GM19035 (cell line): ENCODE measurements around the gene CPTP.
"Not testable (repeated sequence)": the region's sequence is repeated elsewhere in the genome, so short reads cannot be mapped to it uniquely, and the experiment has no call there.

ENCODE experiments used
- ATAC-seq: cut with Tn5 transposase; IDR thresholded peaks from one replicate; pipeline ENCODE4 v1.9.1; 2021; ENCODE audit not compliant: unreplicated experiment

The CPTP gene

DNA sequence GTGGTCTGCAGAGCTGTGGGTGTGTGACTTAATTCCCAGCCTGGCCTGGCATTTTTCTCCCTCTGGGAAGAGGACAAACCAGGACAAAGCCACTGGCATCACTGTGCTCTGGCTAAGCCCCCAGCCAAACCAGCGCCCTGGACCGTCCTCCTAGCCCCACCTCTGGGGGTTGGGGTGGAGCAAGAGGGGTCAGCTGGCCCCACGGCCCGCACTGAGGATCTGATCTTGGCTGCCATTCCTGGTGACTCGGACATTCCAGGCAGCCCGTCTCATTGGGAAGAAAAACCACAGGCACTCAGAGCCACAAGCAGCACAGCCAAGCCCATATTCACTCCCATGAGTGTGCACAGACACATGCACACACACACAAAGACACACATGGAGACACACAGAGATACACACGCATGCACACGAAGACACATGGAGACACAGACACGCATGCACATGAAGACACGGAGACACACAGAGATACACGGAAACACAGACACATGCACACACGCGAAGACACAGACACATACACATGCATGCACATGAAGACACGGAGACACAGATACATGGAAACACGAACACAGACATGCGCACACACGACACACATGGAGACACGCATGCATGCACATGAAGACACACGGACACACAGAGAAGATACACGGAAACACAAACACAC lies 36.0 kb downstream of the CPTP start:
- no peak for ATAC-seq

DNA sequence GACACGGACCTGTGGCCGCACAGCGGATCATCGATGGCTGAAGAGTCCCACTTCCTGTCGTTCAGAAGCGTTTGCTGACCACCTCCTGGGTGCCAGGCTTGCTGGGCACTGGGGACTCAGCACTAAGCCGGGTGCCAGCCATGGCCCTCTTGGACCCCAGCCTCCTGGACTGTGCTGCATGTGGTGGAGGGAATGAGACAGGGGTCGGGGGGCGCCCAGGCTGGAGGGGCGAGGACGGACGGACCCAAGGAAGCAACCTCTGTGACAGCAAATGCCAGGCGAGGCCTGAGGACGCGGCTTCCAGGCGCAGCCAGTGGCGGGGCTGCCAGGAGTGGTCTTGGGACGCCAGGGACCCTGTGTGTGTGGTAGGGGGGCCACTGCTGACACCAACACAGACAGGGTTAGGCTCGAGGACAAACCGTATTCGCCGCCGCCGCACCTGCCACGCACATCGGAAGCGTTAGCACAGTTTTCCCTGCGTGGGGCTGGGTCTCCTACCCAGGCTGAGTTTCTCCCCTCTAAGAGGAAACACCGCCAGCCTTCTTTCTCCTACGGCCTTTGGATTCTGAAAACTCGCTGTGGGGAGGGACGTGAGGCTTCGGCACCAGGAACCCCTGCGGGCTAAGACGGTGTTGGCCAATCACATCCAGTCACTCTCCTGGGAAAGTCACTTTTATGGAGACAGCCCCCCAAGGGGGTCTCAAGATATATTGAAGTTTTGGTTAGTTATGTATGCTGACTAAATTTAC lies 36.8 kb downstream of the CPTP start:
- ATAC-seq: no peak

DNA sequence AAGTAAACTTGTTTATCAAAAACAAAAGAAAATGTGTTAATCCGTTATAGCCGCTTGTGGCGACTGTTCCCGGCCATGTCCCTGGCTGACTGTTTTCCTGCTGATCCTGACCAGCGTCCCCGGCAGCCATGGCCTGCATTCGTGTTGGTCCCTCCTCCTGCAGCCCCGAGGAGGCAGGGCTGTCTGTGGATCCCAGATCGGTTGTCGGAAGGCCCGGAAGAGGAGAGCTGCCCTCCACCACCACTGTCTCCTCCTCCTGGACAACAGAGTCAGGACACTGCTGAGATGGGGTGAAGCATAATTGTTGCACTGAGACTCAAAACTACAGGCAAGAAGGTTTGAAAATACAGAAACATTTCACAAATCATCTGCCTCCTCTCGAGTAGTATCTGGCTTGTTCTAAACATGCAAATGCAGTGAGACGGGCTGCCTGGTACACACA lies 37.4 kb downstream of the CPTP start:
- no peak for ATAC-seq

DNA sequence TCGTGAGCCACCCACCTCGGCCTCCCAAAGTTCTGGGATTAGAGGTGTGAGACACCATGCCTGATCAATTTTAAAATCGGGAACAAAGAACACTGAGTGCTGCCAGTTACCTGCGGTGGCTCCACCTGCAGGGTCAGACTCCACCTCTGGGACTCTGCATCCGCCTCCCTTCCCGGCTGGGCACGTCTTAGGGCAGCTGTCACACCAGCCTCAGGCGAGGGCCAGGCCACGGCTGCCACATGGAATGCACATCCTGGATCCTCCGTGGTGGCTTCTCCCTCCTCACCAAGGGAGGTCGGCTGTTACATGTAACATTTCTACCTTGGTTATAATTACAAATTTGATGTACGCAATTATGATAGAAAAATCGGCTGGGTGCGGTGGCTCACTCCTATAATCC lies 39.7 kb downstream of the CPTP start:
- no peak for ATAC-seq

DNA sequence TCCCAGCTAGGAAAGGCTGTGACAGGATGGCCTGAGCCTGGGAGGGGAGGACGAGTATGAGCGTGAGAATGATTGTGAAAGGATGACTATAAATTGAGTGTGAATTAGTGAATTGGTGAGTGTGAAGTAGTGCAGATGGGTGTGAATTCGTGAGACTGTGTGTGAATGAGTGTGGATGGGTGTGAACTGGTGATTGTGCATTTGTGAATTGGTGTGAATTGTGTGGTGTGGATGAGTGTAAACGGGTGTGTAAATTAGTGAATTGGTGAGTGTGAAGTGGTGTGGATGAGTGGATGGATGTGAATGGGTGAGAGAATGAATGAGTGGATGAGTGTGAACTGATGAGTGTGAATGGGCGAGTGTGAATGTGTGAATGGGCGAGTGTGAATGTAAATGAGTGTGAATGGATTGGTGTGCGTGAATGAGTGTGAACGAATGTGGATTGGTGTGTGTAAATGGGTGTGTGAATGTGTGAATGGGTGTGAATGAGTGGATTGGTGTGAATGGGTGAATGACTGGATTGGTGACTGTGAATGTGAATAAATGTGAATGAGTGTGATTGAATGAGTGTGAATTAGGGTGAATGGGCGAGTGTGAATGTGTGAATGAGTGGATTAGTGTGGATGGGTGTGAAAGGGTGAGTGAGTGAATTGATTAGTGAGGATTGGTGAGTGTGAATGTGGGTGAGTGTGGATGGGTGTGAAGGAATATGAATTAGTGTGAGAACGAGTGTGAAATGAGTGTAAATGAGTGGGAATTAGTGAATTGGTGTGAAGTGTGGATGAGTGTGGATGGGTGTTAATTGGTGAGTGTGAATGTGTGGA lies 41.5 kb downstream of the CPTP start:
- no peak for ATAC-seq

DNA sequence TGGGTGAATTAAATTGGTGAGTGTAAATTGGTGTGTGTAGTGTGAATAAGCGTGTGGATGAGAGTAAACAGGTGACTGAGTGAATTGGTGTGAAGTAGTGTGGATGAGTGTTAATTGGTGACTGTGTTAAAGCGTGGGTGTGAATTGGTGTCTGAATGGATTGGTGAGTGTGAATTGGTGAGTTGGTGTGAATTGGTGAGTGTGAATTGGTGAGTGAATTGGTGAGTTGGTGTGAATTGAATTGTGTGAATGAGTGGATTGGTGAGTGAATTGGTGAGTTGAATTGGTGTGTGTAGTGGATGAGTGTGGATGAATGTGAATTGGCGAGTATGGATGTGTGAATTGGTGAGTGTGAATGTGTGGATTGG lies 42.1 kb downstream of the CPTP start:
- no peak for ATAC-seq

DNA sequence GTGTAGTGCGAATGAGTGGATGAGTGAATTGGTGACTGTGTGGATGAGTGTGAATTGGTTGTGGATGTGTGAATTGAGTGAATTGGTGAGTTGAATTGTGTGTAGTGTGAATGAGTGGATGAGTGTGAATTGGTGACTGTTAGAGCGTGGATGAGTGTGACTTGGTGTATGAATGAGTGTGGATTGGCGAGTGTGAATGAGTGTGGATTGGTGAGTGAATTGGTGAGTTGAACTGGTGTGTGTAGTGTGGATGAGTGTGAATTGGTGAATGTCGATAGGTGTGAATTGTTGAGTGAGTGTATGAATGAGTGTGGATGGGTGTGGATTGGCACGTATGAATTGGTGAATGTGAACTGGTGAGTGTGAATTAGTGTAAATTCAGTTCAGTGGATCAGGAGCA lies 42.7 kb downstream of the CPTP start:
- ATAC-seq: no peak

DNA sequence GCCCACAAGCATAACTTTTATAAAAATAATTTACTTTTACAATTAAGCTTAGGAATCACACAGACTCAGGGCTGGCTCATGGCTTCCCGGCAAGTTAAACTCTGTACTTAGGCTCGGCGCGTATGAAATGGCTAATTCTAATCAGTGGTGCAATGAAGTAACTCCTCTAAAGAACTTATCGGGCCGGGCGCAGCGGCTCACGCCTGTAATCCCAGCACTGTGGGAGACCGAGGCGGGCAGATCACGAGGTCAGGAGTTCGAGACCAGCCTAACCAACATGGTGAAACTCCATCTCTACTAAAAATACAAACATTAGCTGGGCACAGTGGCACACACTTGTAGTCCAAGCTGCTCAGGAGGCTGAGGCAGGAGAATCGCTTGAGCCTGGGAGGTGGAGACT lies 45.5 kb downstream of the CPTP start:
- ATAC-seq: not testable (repeated sequence)

DNA sequence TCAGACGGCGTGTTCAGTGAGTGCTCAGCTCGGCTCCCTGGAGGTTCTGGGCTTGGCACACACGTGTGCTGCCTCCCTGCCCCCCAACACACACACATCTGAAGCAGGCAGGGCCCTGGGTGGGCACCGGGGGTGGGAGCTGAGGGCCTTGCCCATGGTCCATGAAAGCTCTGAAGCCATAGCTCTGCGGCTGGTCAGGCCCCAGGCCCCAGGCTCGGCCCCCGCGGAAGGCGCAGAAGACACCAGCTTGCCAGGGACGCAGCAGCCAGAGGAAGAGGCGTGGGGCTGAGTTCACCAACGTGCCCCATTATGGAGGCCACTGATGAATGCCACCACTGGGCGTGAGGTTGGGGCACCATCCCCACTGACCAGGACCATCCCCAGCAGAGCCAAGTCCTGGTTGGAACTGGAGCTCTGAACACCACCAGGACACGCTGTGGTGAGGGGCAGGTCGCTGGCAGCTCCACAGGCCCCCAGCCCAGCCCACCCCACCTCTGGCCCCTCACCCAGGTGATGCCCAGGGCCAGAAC lies 46.2 kb downstream of the CPTP start:
- no peak for ATAC-seq

DNA sequence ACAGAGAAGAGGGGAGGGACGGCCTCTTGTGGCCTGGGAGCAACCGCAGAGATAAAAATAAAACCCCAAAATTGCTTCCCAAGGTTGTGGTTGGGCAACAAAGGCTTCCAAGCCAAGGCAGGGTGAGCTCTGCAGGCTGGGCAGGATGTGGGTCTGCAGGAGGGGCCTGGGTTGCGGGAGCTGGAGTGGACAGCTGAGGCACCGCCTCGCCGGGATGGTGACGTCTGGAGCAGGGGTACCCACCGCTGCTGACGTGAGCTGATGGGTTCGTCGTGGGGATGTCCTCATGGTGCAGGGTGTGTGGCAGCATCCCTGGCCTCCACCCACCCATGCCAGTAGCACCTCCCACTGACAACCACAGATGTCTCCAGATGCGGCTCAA lies 46.8 kb downstream of the CPTP start:
- ATAC-seq: no peak

DNA sequence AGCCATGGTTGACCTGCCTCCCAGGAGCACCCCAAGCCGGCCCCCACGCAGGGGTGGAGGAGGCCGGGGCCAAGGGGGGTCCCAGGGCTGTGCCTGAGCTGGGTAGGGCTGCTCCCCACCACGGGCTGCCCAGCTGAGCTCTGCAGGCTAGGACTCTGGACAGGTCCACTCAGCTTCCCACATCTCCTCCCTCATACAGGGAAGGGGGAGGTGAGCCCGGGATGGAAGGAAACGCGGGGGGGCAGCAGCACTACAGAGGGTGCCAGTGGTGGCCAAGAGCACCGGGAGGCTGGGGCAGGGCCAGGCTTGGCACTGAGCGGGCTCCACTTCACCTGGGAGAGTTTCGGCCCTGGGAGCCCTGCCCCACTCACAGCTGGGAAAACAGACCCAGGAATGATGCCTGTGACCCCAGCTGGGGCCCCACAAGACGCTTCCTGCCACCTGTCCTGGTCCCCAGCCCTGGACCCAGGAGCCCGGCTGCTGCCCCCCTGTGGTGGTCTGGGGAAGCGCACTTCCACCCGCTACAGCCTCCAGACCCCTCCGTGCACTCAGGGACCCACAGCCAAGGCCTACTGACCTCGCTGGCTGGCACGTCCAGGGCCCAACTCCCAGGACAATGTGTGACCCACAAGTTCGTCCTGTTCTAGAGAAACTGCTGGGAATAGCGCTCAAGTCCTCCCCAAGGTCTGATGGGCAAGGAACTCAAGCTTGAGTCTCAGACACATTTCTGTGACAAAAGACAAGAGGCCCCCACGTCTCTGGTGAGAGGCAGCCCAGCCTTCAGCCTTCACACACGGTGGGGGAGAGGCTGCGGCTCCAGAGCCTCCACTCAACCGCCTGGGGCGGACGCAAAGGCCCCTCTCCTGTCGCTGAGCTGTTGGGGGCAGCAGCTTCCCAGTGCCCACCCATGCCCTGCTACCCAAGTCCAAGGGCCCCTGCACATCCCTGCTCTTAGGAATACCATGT lies 47.4 kb downstream of the CPTP start:
- no peak for ATAC-seq

DNA sequence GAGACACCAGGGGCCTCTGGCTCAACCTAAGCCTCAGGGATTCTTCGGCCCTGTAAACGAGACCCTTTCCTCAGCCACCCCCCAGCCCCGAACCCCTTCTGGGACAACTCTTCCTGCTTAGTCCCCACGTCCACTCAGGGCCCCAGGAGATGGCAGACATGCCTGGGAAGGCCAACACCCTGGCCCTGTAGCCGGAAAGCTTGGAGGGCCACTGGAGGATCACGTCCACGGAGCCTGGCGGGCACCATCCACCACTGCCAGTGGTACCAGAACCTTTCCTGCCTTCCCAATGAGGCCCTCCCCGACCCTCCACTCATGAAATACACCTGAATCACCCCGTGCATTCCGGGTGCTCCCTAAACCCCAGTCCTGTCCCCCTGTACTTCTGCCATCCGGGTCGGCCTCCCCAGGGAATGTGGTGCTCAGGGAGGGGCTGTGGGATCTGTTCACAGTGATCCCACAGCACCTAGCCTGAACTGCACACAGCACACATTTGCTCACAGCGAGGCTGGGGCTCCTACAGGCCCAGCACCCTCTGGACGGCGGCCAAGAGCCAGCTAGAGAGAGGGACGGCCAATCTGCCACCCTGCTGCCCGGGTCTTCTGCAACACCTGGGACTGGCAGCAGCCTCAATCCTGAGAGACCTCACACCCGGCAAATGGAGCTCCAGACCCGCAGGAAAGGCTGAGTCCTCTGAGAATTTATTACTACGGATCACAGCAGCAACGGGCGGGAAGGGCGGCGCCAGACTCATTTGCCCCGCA lies 48.6 kb downstream of the CPTP start:
- ATAC-seq: no peak

DNA sequence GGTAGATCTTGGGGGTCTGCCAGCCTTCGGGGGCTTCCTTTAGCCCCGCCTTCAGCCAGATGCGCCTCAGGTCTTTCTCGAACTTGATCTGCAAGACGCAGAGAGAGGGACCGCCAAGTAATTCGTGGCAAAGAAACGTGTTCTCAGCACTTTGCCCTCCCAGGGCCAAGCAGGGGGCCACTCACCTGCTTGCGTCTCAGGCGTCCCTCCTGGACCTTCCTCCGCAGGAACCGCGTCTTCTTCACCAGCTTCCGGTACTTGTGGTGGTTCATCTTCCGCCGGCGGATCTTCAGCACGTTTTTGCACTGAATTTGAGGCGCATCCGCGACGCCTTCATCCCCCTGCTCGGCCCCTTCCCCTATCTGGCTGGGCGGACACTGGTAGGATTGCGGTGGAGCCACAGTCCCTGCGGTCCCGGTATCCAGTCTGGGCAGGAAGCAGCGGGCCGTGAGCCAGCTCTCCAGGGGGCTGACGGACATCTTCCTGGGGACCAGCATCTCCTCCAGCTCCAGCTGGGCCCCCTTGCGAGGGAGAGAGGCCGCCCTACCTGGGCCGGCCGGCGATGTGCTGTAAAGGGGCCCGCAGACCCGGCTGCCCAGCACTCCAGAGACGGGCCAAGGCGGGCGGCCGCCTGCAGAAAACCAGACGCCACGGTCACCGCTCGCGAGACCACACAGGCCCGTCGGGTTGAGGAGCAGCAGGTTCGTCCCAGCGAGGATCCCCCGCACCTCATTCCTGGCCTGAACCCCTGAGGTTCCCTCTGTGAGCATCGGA lies 49.4 kb downstream of the CPTP start:
- ATAC-seq: no peak

DNA sequence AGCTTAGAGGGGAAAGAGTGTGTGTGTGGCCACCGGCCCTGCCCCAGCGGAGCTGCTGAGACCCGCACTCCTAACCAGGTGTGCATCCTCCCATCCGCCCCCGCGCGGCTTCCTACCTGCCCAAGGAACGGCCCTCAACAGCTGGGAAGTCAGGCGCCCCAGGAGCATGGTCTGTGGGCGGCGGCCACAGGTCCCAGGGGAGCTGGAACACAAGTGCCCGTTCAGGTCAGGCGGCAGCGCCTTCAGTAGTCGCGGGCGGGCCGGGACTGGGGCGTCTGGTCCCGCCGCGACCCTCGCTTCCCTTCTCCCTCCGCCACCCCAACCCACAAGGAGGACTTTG lies 50.0 kb downstream of the CPTP start:
- ATAC-seq: peak; percentile 5

DNA sequence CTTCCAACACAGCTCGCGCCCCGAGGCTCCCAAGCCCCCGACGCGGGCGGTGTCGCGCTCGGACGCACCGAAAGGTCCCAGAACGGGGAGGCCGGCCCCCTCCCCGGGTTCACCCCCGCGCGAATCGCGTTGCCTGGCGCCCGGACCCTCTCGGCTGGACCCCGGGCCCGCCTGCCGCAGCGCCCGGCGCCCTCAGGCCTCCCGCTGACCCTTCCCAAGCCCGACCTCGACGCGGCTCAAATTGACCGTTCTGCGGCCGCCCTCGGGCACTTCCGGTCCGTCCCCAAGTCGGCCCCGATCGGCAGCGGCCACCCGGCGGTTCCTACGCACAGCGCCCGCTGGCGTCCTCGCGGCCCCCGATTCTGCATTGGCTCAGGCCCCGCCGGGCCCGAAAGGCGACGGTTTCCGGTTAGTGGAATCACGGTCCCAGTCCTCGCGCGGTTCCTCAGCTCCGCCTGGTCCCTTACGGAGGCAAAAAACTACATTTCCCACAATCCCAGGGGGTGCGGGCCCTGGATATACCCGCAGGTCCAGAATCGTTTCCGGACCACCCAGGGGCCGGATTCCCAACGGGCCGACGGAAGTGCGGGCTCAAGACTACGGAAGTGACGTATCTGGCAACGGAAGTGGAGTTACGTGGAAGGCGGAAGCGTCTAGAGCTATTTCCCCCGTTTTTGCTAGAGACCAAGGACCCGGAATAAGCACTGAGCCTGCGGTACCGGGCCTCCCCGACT lies 50.5 kb downstream of the CPTP start, which contains the start of gene AURKAIP1:
AURKAIP1 (minus strand) TSS at position 279 of the 734 bp plus-strand sequence. CDS start 451 bp downstream, outside the sequence.
- ATAC-seq: peak; percentile 89

DNA sequence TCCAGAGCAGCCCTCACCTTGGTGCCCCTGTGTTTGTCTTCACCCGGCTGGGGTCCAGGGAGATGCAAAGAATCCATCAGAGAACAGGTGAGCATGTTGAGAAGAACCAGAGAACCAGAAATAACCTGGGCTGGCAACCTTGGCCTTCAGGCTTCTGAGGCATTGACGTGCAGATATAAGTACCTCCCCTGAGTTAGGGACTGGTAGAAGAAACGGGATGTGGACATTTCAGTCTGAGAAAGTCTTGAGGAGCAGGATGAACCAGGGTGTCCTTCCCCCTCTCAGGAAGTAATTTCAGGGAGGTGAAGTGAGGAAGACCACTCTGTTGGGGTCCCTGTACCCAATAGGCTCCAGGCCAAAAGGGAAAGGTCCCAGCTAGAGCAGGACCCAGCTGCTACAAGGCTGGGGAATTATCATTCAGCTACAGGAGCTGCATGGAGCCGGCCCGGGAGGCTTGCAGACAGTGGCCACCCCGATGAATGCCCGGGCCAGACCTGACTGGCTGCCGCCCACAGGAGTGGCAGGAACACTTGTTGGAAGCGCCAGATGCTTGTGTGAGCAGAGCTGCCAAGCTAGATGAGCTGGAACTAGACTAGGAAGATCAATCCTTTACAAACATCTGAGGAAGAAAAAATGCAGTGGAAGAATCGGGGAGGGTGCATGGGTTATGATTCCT lies 52.1 kb downstream of the CPTP start:
- ATAC-seq: no peak

DNA sequence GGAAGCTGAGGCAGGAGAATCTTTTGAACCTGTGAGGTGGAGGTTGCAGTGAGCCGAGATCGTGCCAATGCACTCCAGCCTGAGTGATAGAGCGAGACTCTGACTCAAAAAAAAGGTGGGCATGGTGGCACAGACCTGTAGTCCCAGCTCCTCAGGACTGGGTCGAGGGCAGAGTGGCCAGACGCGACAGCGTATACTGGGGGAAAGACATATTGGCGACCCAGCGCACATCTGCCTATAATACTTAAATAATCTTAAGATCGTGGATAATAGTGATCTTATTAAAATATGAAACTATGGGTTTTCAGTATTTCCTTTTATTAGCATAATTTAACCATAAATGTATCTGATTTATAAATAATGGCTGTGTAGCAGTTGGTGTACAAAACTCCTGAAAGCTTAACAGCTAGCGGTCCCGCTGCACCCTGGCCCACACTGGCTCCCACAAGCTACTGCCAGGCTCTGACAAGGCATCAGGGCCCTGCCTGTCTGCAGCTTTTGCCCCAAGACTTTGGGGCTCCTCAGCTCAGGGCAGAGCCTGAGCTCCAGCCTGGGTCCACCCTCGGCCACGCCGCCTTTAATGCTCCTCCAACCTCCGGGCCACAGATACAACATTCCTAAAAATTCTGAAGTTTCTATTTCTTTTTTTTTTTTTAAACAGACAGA lies 53.1 kb downstream of the CPTP start:
- ATAC-seq: no peak
